ENCODE results near the gene AFAP1.

AFAP1 gene

GRCh38 chr4:7735395-7735794 is 204.3 kb downstream of the AFAP1 start:
- TF ChIP-seq, protein P1, sequence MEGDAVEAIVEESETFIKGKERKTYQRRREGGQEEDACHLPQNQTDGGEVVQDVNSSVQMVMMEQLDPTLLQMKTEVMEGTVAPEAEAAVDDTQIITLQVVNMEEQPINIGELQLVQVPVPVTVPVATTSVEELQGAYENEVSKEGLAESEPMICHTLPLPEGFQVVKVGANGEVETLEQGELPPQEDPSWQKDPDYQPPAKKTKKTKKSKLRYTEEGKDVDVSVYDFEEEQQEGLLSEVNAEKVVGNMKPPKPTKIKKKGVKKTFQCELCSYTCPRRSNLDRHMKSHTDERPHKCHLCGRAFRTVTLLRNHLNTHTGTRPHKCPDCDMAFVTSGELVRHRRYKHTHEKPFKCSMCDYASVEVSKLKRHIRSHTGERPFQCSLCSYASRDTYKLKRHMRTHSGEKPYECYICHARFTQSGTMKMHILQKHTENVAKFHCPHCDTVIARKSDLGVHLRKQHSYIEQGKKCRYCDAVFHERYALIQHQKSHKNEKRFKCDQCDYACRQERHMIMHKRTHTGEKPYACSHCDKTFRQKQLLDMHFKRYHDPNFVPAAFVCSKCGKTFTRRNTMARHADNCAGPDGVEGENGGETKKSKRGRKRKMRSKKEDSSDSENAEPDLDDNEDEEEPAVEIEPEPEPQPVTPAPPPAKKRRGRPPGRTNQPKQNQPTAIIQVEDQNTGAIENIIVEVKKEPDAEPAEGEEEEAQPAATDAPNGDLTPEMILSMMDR (IDR thresholded peaks at IDR 0.05; ENCODE audit: insufficient read depth, low read depth, low read length, missing control alignments), result no peak
- DNase-seq (ENCODE audit: low read depth), result no peak
- no peak overlapping the region for H3K4me3 ChIP-seq (ENCODE audit: low read depth, low read length)

DNA sequence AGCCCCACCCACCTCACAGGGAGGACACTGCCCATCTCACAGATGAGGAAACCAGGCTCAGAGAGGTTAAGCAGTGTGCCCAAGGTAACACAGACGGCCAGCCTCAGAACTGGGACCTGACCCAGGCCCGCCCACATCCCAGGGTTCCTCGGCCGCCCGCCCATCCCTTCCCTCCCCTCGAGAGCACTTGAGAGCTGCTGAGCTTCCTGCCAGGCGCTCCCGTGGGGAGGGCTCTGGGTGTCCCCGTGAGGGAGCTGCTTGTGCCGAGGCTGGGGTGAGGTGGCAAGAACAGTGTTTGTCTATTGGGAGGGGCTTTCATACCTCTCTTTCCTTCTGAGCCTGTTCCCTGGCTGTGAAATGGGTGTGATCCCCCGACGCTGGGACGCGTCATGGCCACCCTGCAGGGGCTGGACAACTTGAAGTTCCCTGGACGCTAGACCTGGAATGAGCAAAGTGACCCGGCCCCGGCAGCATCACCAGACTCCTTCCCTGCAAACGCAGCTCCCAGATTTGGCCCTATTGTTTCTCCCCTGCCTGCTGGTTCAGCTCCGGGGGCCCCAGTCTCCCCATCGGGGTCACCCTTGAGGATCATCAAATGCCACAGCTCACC is 204.9 kb downstream of the AFAP1 start:
- TF ChIP-seq, protein P1 (IDR thresholded peaks at IDR 0.05; ENCODE audit: insufficient read depth, low read depth, low read length, missing control alignments), result no peak
- no peak for DNase-seq (ENCODE audit: low read depth)
- H3K4me3 ChIP-seq (ENCODE audit: low read depth, low read length), result no peak overlapping the region

DNA sequence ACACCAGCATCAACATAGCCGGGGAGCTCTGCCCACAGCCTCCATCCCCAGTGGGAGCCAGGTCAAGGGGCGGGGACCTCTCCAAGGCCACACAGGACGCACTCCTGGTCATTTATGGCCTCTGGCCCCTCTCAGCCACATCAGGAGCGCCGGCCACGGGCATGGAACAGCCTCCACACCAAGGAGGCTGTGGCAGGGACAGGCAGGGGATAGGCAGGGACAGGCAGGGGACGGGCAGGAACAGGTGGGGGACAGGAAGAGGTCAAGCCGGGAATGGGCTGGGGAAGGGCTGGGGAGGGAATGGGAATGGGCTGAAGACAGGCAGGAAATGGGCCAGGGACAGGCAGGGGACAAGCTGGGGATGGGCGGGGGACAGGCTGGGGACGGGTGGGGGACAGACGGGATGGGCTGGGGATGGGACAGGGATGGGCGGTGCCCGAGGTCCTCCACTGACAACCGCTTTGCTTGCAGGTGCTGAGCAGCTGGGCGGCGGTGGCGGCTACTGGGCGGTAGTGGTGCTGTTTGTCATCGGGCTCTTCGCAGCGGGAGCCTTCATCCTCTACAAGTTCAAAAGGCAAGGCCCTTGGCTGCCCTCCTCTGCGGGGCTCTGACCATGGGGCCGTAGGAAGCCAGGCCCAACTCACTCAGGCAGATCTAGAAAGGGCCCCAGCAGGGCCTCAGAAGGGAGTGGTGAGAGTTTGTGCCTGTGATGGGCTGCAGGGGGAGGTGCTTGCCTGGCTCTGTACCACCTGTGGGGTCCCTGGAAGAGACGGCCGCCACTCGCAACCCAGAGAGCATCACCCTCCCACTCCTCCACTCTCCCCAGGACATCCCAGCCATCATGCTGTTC is 205.6 kb downstream of the AFAP1 start:
- TF ChIP-seq, protein P1 (IDR thresholded peaks at IDR 0.05; ENCODE audit: insufficient read depth, low read depth, low read length, missing control alignments), result no peak
- H3K4me3 ChIP-seq (ENCODE audit: low read depth, low read length), result no peak overlapping the region
- no peak for DNase-seq (ENCODE audit: low read depth)

- H3K4me3 ChIP-seq (ENCODE audit: low read depth, low read length), result no peak overlapping the region
- DNase-seq (ENCODE audit: low read depth), result no peak
- TF ChIP-seq, protein P1 (IDR thresholded peaks at IDR 0.05; ENCODE audit: insufficient read depth, low read depth, low read length, missing control alignments), result no peak
Observed at GRCh38 chr4:7733201-7733600, 206.5 kb downstream of the AFAP1 start.

- no peak for DNase-seq (ENCODE audit: low read depth)
- TF ChIP-seq, protein P1 (IDR thresholded peaks at IDR 0.05; ENCODE audit: insufficient read depth, low read depth, low read length, missing control alignments), result no peak
Observed at GRCh38 chr4:7732263-7732662, 207.4 kb downstream of the AFAP1 start.

GRCh38 chr4:7731437-7731836 is 208.2 kb downstream of the AFAP1 start:
- TF ChIP-seq, protein P1 (IDR thresholded peaks at IDR 0.05; ENCODE audit: insufficient read depth, low read depth, low read length, missing control alignments), result no peak
- no peak for DNase-seq (ENCODE audit: low read depth)
- H3K4me3 ChIP-seq (ENCODE audit: low read depth, low read length), result no peak overlapping the region

More at GRCh38 chr4:7732263-7732662, 207.4 kb downstream of the AFAP1 start:
- no peak overlapping the region for H3K4me3 ChIP-seq (ENCODE audit: low read depth, low read length)
